Endothelial cell of umbilical vein (primary cell): ENCODE measurements around the gene PRKCG. TPM values are rescaled to one million over a fixed set of nuclear protein-coding genes. Genes with fewer than 3 reads are reported as not detected.

ENCODE experiments used
- BruUV-seq: library from RNA; stranded (reverse); fragments of 400-500 nt; replicated peaks from 2 replicates; lab custom pipeline; 2021; lab: Mats Ljungman, UMichigan
- CTCF ChIA-PET: fragments of 300-600, 350-600 bp; sonication (Branson Sonifier 250); formaldehyde crosslinking; loops from one replicate; lab custom pipeline; 2021; ENCODE audit warnings: antibody characterized with exemption, inconsistent platforms; lab: Charles Lee
- POLR2A ChIA-PET: fragments of 300-600, 350-600 bp; sonication (Branson Sonifier 250); formaldehyde crosslinking; loops from one replicate; lab custom pipeline; 2021; ENCODE audit warnings: antibody characterized with exemption, inconsistent platforms; lab: Charles Lee
- DNase-seq: peaks from one replicate; pipeline ENCODE4 v3.0.0-alpha.2; 2011; ENCODE audit warnings: low read depth, low spot score
- FAIRE-seq: peaks from 2 replicates; lab custom pipeline; 2011; peaks lifted over from hg19 to GRCh38; lab: Jason Lieb, UNC
- H2AFZ ChIP-seq: 2 replicates; pipeline ENCODE4 v1.6.0; 2012; ENCODE audit warnings: low read depth, low read length, control low read depth, inconsistent platforms
- H3K27ac ChIP-seq: 2 replicates; pipeline ENCODE4 v1.5.1; 2011; ENCODE audit warnings: low read depth, mild to moderate bottlenecking, control low read depth, low read length, moderate library complexity; ENCODE audit not compliant: insufficient read depth
- H3K27me3 ChIP-seq, 2 experiments: 2 replicates each; pipeline versions ENCODE4 v1.6.0 to v1.6.1; 2011; ENCODE audit warnings: low read length in 2 of 2, mixed read lengths in 1 of 2; ENCODE audit not compliant: control insufficient read depth in 2 of 2, insufficient read depth in 2 of 2
- H3K36me3 ChIP-seq, 2 experiments: 2 replicates in 1 of 2; 3 replicates in 1 of 2; pipeline ENCODE4 v1.5.1; 2011; ENCODE audit warnings: low read length in 2 of 2, mild to moderate bottlenecking in 1 of 2, moderate library complexity in 1 of 2; ENCODE audit not compliant: control insufficient read depth in 2 of 2, insufficient read depth in 2 of 2; ENCODE audit errors: extremely low read depth in 1 of 2
- H3K4me1 ChIP-seq: 3 replicates; pipeline ENCODE4 v1.5.1; 2011; ENCODE audit warnings: mild to moderate bottlenecking, low read length; ENCODE audit not compliant: control insufficient read depth, insufficient read depth; ENCODE audit errors: extremely low read depth
- H3K4me2 ChIP-seq: 2 replicates; pipeline ENCODE4 v1.6.1; 2011; ENCODE audit warnings: low read length, control low read depth, mixed read lengths; ENCODE audit not compliant: insufficient read depth
- H3K4me3 ChIP-seq, 3 experiments: fragments of 200-600 bp in 1 of 3; sonication (generic), shearing (Covaris generic) in 1 of 3; replicated peaks in 1 of 3; 2 replicates each; pipeline ENCODE4 v1.5.1; 2011 to 2016; ENCODE audit warnings: control low read depth in 3 of 3, low read length in 3 of 3, mild to moderate bottlenecking in 2 of 3, inconsistent platforms in 1 of 3, low read depth in 1 of 3, moderate library complexity in 1 of 3; ENCODE audit not compliant: insufficient read depth in 1 of 3
- H3K79me2 ChIP-seq: 2 replicates; pipeline ENCODE4 v1.6.0; 2012; ENCODE audit warnings: low read length, inconsistent platforms; ENCODE audit not compliant: control insufficient read depth, insufficient read depth
- H3K9ac ChIP-seq: replicated peaks from 2 replicates; pipeline ENCODE3; 2011; ENCODE audit warnings: low read length, control low read depth; ENCODE audit not compliant: insufficient read depth; ENCODE audit errors: extremely low read depth
- H3K9me1 ChIP-seq: replicated peaks from 3 replicates; pipeline ENCODE4 v1.6.0; 2011; ENCODE audit warnings: mild to moderate bottlenecking, low read length; ENCODE audit not compliant: control insufficient read depth, insufficient read depth; ENCODE audit errors: extremely low read depth
- H3K9me3 ChIP-seq: replicated peaks from 2 replicates; pipeline ENCODE4 v1.5.1; 2012; ENCODE audit warnings: low read length, inconsistent platforms; ENCODE audit not compliant: control insufficient read depth, insufficient read depth
- H4K20me1 ChIP-seq: replicated peaks from 2 replicates; pipeline ENCODE3; 2011; ENCODE audit warnings: mild to moderate bottlenecking, low read length; ENCODE audit not compliant: control insufficient read depth, insufficient read depth; ENCODE audit errors: extremely low read depth
- CTCF ChIP-seq, 2 donors: IDR thresholded peaks; 1 replicate in 1 of 2; 2 replicates in 1 of 2; pipeline ENCODE4 v1.5.1; 2011; ENCODE audit warnings: low read length in 2 of 2, mild to moderate bottlenecking in 2 of 2, moderate library complexity in 2 of 2, control low read depth in 1 of 2, inconsistent platforms in 1 of 2, low read depth in 1 of 2; ENCODE audit not compliant: insufficient read depth in 1 of 2; ENCODE audit errors: extremely low read depth in 1 of 2
- FOS ChIP-seq: IDR thresholded peaks from 2 replicates; pipeline ENCODE4 v1.6.1; 2011; ENCODE audit warnings: mild to moderate bottlenecking, low read length, moderate library complexity, borderline replicate concordance; ENCODE audit not compliant: insufficient read depth
- GATA2 ChIP-seq: IDR thresholded peaks from 2 replicates; pipeline ENCODE4 v1.7.0; 2011; ENCODE audit warnings: low read depth, mild to moderate bottlenecking, moderate library complexity, mixed read lengths, low read length; ENCODE audit not compliant: insufficient read length, insufficient read depth
- JUN ChIP-seq: IDR thresholded peaks from 2 replicates; pipeline ENCODE4 v1.6.1; 2011; ENCODE audit warnings: borderline replicate concordance, low read depth; ENCODE audit not compliant: insufficient read length, insufficient read depth
- MYC ChIP-seq: IDR thresholded peaks from one replicate; pipeline ENCODE4 v1.6.1; 2011; ENCODE audit warnings: mild to moderate bottlenecking, low read depth, low read length
- POLR2A ChIP-seq: IDR thresholded peaks from 2 replicates; pipeline ENCODE4 v1.6.1; 2012; ENCODE audit warnings: low read depth, mild to moderate bottlenecking, control low read depth, low read length
- POLR2AphosphoS5 ChIP-seq: IDR thresholded peaks from 2 replicates; pipeline ENCODE4 v1.6.1; 2012; ENCODE audit warnings: low read depth, mild to moderate bottlenecking, control low read depth, low read length, moderate library complexity; ENCODE audit not compliant: insufficient read depth
- dilution Hi-C: fragments of 300-500 bp; cut with MboI; formaldehyde crosslinking; loops from one replicate; pipeline ENCODE4 v1.15.0; 2019; ENCODE audit warnings: low sequenced_read_pairs; ENCODE audit not compliant: extremely low pct_ligation_motif_present
- intact Hi-C: fragments of 100-400 bp; cut with micrococcal nuclease; formaldehyde crosslinking; loops from one replicate; pipeline ENCODE4 v1.10.0; 2022
- polyA plus RNA-seq, 4 experiments: library from polyadenylated mRNA; depleted of rRNA in 3 of 4; stranded (reverse) in 3 of 4; unstranded in 1 of 4; fragments of >200 nt; gene quantifications; 2 replicates each; pipeline versions ENCODE4 v1.2.1 to v1.2.3, GENCODE V29; 2011 to 2012; ENCODE audit warnings: missing spikeins in 1 of 4
- total RNA-seq: library from RNA; stranded (reverse); gene quantifications from 2 replicates; pipeline ENCODE4 v1.2.3, GENCODE V29; 2021

PRKCG gene
- total and polyA plus RNA-seq, 2 donors (not counting 3 experiments of a cell fraction or from before 2014, with no cell fraction given) = 0.07 TPM; not detected in 1

- Histone ChIP-seq H4K20me1 (no peaks in the 10 kb centered on the region), H2AFZ (no peak overlapping the region), H3K4me1 (peaks cover 15% of the 10 kb centered on the region), H3K9ac (no peak overlapping the region), H3K27me3 (no peaks in the 10 kb centered on the region), H3K79me2 (peaks cover 12% of the 10 kb centered on the region), H3K9me1 (no peaks in the 10 kb centered on the region), H3K36me3 (no peaks in the 10 kb centered on the region), H3K4me2 (no peak overlapping the region), H3K9me3 (no peaks in the 10 kb centered on the region), H3K27ac (no peak overlapping the region), H3K4me3 (no peak overlapping the region)
- BruUV-seq = no TSS peak
- TF ChIP-seq POLR2A (no peak), FOS (no peak), GATA2 (no peak), JUN (no peak), CTCF (IDR thresholded peaks at IDR 0.05; ENCODE audit: extremely low read depth in 1 of 2, insufficient read depth in 1 of 2, low read depth in 1 of 2, low read length in 2 of 2) (no peak), POLR2AphosphoS5 (no peak), MYC (no peak)
- ChIA-PET POLR2A (no interaction called here), CTCF (interaction anchor here (0.8 kb wide), 1 partner anchor 166 kb away, joined by 3 read pairs; no protein-coding TSS in a partner anchor)
- FAIRE-seq (no peak), DNase-seq (no peak)
- intact Hi-C loops (no loop called here), dilution Hi-C loops (no loop called here)
These were observed 17.6 kb upstream of the PRKCG start for GRCh38 chr19:53864308-53864836.
